GM12892 (cell line): Measurements from ENCODE around the gene GEMIN7.

Experiments used
- POLR2A ChIP-seq: IDR thresholded peaks from 2 replicates; pipeline ENCODE4 v1.6.1; 2011; ENCODE audit warnings: low read depth, low read length, control low read depth
- POLR2AphosphoS5 ChIP-seq: IDR thresholded peaks from 2 replicates; pipeline ENCODE4 v1.6.1; 2011; ENCODE audit warnings: low read depth, low read length, control low read depth
- TAF1 ChIP-seq: IDR thresholded peaks from 2 replicates; pipeline ENCODE4 v1.6.1; 2011; ENCODE audit warnings: low read depth, mild to moderate bottlenecking, control low read depth, low read length, borderline replicate concordance

DNA sequence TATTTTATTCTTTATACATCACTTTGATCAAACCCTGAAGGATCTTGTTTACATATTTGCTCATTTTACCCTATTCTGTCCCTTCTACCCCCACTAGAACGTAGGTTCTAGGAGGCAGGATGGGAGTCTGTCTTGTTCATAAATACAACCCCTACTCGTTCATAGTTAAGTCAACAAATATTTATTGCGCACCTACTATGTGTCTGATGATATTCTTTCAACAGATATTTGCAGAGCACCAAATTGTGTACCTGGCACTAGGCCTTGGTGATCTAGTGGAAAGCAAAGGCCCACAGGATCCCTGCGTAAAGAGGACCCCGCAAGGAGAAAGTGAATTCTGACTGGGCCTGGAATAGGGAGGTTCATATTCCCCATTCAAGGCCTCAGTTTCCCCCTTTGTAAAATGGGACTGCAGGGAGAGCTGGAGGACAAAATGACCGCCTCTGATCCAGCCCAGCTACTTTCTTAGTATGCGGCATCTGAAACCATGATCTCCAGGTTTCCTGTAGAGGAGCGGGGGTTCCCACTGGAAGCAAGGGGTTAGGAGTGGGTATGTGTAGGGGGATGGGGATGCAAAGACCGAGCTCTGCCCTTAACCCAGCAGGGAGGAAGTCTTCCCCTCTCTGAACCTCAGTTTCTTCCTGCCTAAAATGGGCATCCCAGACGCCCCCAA, 534 bp upstream of the GEMIN7 start:
- TF ChIP-seq POLR2A (no peak), POLR2AphosphoS5 (no peak; the same call in 1 of the 2 replicates), TAF1 (no peak)
